Osteocyte (in vitro differentiated cells): ENCODE results near the gene CWC22. TPM values are rescaled to one million over a fixed set of nuclear protein-coding genes. Genes with fewer than 3 reads are reported as not detected.
A peak's percentile ranks its signal among the peaks of the same experiment; 100 is the strongest.

Experiments used
- DNase-seq: peaks from one replicate; pipeline ENCODE4 v3.0.0; 2021; ENCODE audit warnings: mixed read lengths; ENCODE audit not compliant: unreplicated experiment; ENCODE audit errors: extremely low spot score
- H3K27ac Mint-ChIP-seq: one replicate; pipeline ENCODE4 v1.8.0; 2021; ENCODE audit warnings: mild to moderate bottlenecking, mixed read lengths; ENCODE audit not compliant: unreplicated experiment
- H3K27me3 Mint-ChIP-seq: one replicate; pipeline ENCODE4 v1.8.0; 2021; ENCODE audit warnings: mixed read lengths; ENCODE audit not compliant: unreplicated experiment
- H3K36me3 Mint-ChIP-seq: one replicate; pipeline ENCODE4 v1.8.0; 2021; ENCODE audit warnings: mixed read lengths; ENCODE audit not compliant: unreplicated experiment
- H3K4me1 Mint-ChIP-seq: one replicate; pipeline ENCODE4 v1.8.0; 2021; ENCODE audit warnings: mixed read lengths; ENCODE audit not compliant: unreplicated experiment
- H3K4me3 Mint-ChIP-seq: one replicate; pipeline ENCODE4 v1.8.0; 2021; ENCODE audit warnings: mild to moderate bottlenecking, moderate library complexity, mixed read lengths; ENCODE audit not compliant: unreplicated experiment
- H3K9me3 Mint-ChIP-seq: one replicate; pipeline ENCODE4 v1.8.0; 2021; ENCODE audit warnings: mixed read lengths; ENCODE audit not compliant: unreplicated experiment
- CTCF ChIP-seq: fragments of 200-600 bp; sonication (generic); IDR thresholded peaks from 2 replicates; pipeline ENCODE4 v1.5.0; 2021; ENCODE audit warnings: antibody characterized with exemption, mild to moderate bottlenecking, moderate library complexity
- total RNA-seq: library from RNA; stranded (reverse); gene quantifications from 2 replicates; pipeline ENCODE4 v1.2.1, GENCODE V29; 2021

Gene CWC22
- total RNA-seq, 1 donor from 2014 or later: 20.1 TPM

- H3K4me3 Mint-ChIP-seq: no peak overlapping the region
- no peaks in the 10 kb centered on the region for H3K27me3 Mint-ChIP-seq
- H3K27ac Mint-ChIP-seq: no peak overlapping the region
- no peaks in the 10 kb centered on the region for H3K9me3 Mint-ChIP-seq
- no peak for DNase-seq
- TF ChIP-seq CTCF: no peak
- peaks cover 12% of the 10 kb centered on the region for H3K36me3 Mint-ChIP-seq
- H3K4me1 Mint-ChIP-seq: peaks cover 12% of the 10 kb centered on the region
Measured at GRCh38 chr2:179995741-179996515, 11.2 kb downstream of the CWC22 start.

GRCh38 chr2:179991344-179991743, 15.8 kb downstream of the CWC22 start:
- Mint-ChIP-seq H3K9me3 (no peaks in the 10 kb centered on the region), H3K4me1 (peaks cover 11% of the 10 kb centered on the region)
- peak; percentile 33 for TF ChIP-seq CTCF

GRCh38 chr2:179990676-179991317, 16.3 kb downstream of the CWC22 start:
- Mint-ChIP-seq H3K4me3 (no peak overlapping the region), H3K27ac (no peak overlapping the region), H3K4me1 (peaks cover 5% of the 10 kb centered on the region), H3K27me3 (no peaks in the 10 kb centered on the region), H3K9me3 (no peaks in the 10 kb centered on the region), H3K36me3 (peaks cover 37% of the 10 kb centered on the region)
- DNase-seq: no peak
- TF ChIP-seq CTCF: no peak

More at GRCh38 chr2:179991344-179991743, 15.8 kb downstream of the CWC22 start:
- Mint-ChIP-seq H3K27ac (no peak overlapping the region), H3K36me3 (peaks cover 32% of the 10 kb centered on the region), H3K27me3 (no peaks in the 10 kb centered on the region), H3K4me3 (no peak overlapping the region)
- no peak for DNase-seq

GRCh38 chr2:179987916-179988315, 19.2 kb downstream of the CWC22 start:
- Mint-ChIP-seq H3K27ac (no peak overlapping the region), H3K36me3 (peaks cover 50% of the 10 kb centered on the region), H3K27me3 (no peaks in the 10 kb centered on the region), H3K9me3 (no peaks in the 10 kb centered on the region), H3K4me1 (no peaks in the 10 kb centered on the region), H3K4me3 (no peak overlapping the region)
- no peak for DNase-seq
- no peak for TF ChIP-seq CTCF

- peaks cover 17% of the 10 kb centered on the region for H3K4me1 Mint-ChIP-seq
- DNase-seq: no peak
- no peaks in the 10 kb centered on the region for H3K9me3 Mint-ChIP-seq
Measured at GRCh38 chr2:179985163-179985820, 21.8 kb downstream of the CWC22 start.

More at GRCh38 chr2:179985163-179985820, 21.8 kb downstream of the CWC22 start:
- Mint-ChIP-seq H3K27ac (no peak overlapping the region), H3K4me3 (no peak overlapping the region), H3K27me3 (no peaks in the 10 kb centered on the region), H3K36me3 (peaks cover 53% of the 10 kb centered on the region)
- no peak for TF ChIP-seq CTCF
